ENCODE data around the gene TMLHE.
"Not testable (repeated sequence)": the region's sequence is repeated elsewhere in the genome, so short reads cannot be mapped to it uniquely, and the experiment has no call there.

Gene TMLHE

DNA sequence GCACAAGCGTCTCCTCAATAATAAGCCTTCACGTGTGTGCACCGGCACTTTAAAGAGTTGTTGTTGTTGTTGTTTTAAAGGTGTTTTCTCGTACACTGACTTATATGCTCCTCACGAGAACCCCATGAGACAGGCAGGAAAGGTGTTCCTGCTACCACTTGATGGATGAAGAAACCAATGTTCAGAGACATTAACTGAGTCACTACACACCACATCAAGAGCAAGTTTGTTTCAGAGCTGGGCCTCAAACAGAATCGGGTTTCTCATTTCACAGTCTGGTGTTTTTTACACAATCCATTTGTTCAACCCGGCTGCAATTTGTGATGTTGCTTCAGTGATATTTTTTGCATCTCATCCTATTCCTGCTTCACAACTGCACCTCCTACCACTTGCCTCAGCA lies 135.6 kb downstream of the TMLHE start:
- not testable (repeated sequence) for DNase-seq

DNA sequence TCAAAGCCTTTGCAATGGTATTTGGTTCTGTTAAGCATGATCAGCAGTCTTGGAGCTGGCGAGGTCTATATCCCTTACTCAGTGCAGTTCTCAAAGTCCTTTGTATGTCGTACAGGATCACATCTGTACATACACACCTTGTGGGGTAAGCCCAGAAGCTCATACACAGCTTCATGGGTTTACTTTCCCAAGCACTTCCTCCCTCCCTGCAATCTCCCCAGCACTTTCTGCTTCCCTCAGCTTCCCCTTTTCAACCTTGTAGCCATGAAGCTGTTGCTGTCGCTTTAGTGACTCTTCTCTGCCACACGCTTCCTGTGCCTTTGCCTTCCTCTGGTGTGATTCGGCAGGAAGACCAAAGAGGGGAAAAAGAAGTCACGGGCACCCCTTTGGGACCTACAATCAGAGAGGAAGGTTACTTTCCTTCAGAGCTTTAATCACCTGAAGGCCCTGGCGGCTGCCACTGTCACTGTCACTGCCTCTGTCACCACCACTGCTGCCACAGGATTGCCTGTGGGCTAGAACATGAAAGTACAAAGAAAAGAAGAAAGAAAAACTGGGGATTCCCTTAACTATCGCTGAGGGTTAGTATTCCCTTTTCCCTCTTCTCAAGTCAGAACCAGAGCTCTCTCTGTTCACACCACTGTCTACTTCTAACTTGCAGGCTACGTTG lies 146.3 kb downstream of the TMLHE start:
- not testable (repeated sequence) for DNase-seq

- DNase-seq: not testable (repeated sequence)
Observed at GRCh38 chrX:155460501-155460900, 152.3 kb downstream of the TMLHE start.

DNA sequence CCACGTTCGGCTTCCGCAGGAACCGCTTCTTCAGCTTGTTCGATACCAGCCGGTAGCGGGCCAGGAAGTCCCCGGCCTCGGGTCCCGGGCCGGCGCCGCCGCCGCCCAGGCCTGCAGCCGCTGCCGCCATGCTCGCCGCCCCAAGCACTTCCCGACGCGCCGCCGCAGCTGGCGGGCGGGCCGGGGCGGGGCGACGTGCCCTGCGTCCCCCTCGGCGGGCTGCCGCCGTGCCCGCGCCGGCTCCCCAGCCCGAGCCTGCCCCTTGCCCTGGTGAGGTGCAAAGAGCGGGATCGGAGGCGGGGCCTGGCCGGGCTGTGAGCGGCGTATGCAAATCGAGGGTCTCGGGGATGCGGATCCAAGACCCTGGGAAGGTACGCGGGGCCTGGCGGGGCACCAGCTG lies 154.3 kb downstream of the TMLHE start, which contains the start of gene F8A3:
Gene F8A3 (minus strand): TSS at position 150 of the 400 bp plus-strand sequence. CDS start 20 bp downstream, at position 130.
- DNase-seq: not testable (repeated sequence)

GRCh38 chrX:155457761-155458447 lies 154.8 kb downstream of the TMLHE start:
- not testable (repeated sequence) for DNase-seq

DNA sequence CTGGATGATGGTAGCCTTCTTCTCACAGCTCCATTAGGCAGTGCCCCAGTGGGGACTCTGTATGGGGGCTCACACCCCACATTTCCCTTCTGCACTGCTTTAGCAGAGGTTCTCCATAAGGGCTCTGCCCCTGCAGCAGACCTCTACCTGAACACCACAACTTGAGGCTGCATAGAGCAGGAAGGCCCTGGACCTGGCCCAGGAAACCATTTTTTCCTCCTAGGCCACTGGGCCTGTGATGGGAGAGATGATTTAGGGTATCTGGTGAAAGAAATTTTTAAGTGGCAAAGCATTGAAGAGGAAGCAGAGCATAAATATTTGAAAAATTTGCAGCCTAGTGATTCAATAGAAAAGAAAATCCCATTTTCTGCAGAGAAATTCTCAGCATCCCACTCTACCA lies 171.7 kb downstream of the TMLHE start:
- DNase-seq: no peak

Data from CD4-positive, alpha-beta T cell treated with Interleukin-12 subunit alpha and Interleukin-12 subunit beta, for 1 hour (primary cell).